GM21717 (cell line): ENCODE results near the gene NBAS.
"Not testable (repeated sequence)": the region's sequence is repeated elsewhere in the genome, so short reads cannot be mapped to it uniquely, and the experiment has no call there.

ENCODE experiments used
- ATAC-seq: cut with Tn5 transposase; IDR thresholded peaks from one replicate; pipeline ENCODE4 v1.9.1; 2021; ENCODE audit warnings: mild to moderate bottlenecking, moderate library complexity; ENCODE audit not compliant: unreplicated experiment

Gene NBAS

DNA sequence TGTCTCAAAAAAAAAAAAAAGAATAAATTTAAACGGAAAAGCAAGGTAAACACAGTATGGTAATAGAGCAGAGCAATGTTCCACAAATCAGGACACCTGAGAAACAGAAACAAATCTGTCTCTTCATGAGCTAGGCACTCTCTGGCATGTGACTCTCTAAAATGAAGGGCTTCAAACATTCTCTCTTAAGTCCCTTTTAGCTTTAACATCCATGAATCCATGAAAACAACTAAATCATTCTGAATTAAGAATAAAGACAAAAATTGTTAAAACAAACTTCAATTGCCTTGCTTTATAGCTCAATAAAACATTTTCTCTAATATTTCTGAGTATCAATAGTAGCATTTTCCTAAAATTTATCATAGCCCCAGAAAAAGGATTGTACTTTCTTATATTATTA, 132.1 kb downstream of the NBAS start:
- ATAC-seq, result no peak

DNA sequence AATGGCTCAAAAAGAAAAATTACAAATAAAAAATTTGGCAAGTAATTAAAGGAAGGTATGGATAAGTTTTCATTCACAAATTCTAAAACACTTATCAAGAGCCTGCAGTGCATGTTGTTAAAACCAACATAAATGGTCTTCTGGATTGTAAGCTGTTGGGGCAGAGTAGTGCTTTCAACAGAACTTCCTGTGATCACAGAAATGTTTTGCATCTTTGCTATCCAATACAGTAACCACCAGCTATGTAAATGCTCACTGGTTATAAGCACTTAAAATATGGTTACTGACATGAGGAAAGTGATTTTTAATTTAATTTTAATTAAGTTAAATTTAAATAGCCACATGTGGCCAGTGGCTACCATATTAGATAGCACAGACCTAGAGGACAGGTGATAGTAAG, 133.1 kb downstream of the NBAS start:
- ATAC-seq, result no peak

DNA sequence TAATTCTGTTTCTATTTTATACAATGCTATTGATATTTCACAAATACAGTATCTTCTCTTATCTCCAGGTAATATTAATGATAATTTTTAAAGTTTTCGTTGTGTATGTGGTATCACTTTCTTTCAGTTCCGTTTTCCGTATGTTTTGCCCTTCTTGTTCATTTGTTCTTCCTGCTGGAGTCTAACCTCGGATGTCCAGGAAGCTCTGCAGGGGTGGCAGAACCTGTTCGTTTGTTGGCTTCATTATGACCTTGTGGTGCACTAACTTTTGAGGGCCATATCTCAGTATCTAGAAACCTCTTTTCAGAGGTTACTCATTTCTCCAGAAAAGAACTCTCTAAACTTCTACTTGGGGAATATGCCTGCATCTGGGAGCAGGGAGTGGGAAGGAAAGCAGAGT, 134.5 kb downstream of the NBAS start:
- no peak for ATAC-seq

DNA sequence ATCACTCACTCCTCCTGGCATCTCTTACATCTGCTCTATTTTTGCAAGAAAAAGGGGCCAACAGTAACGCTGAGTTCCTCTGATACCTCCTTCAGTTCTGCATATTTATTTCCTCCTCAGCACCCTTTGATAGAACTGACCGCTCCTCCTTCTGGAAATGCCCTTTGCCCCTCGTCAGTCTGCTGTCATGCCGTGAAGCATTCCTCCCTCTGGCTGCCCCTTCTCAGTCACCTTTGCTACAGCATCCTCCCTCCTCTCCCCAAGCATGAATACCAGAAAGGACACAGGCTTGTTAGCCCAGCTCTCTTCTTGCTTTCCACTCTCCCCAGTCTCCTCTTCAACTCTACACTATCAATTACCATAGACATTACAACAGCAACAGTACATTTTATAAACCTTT, 135.4 kb downstream of the NBAS start:
- no peak for ATAC-seq

DNA sequence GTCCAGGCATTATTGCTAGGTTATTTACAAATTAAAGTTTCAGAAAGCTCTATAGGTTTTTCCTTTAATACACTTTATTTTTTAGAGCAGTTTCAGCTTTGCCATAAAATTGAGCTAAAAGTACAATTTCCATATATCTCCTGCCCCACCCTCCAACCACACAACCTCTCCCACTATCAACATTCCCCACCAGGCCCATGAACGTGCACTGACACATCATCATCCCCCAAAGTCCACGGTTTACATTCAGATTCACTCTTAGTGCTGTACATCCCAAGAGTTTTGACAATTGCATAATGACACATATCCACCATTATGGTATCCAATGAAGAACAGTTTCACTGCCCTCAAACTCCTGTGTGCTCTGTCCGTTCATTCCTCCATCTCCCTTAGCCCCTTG, 139.4 kb downstream of the NBAS start:
- ATAC-seq, result no peak

DNA sequence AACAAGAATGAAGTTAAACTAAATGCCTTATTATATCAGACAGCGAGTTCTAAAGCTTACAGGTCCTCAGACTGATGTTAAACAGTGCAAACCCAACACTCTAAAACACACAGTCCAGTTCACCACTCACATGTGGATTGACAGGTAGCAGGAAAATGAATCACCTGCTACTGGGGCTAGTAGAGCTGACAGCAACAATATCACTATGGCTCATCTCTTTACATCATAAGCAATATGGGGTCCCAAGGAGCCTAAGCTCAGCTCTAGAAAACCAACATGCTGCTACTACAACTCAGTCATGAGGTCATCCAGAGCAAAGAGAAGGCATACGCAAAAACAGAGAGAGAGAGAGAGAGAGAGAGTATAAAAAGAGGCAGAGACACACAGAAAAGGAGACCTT, 145.4 kb downstream of the NBAS start:
- no peak for ATAC-seq

DNA sequence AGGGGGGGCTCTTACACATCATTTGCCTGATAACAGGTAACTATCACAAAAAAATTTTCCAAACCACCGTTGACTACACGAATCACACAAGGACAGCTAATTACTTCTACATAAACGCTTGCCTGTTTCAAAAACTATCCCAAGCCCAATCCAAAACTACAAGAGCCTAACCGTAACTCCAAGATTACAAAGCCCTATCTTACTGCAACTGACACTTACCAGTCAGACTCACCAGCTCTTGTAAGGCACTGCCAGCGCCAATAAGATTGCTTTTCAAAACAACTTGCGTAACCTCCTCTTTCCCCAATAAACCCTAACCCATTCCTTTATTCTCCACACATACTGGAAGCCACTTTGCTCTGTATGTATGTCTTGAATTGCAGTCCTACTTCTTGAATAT, 148.4 kb downstream of the NBAS start:
- no peak for ATAC-seq

DNA sequence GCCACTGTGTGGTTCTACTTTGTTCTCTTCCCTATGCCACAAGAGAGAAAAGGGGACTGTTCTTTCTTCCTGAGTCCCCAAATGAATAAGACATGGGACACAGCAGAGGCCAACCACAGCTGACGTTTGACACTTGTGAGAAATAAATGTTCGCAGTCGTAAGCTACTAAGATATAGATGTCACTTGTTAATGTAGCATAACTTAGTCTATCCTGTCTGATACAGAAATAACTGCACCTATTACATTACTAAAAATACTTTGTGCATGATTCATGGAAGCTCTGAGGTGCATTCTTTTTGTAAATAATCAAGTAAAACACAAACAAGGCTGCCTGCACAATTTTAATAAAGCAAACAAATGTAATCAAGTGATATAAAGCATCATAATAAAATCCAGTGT, 148.8 kb downstream of the NBAS start:
- no peak for ATAC-seq

DNA sequence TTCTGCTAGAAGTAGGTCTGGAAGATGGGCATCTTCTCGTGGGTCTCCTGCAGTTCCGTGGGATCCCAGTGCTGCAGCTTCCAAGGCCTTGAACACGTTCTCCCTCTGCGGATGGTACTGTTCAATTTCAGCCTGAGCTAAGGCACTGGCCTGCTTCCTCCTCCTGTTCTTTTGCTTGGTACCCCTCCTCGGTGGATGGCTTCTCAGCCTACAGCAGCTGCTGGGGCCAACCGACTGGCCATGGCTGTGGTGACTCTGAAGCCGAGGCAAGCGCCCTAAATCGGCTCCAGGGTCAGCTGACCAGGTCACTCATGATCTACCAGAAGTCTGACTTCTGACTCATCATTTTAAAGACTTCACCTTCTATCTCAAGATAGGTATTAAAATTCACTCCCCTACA, 150.2 kb downstream of the NBAS start:
- ATAC-seq, result no peak

DNA sequence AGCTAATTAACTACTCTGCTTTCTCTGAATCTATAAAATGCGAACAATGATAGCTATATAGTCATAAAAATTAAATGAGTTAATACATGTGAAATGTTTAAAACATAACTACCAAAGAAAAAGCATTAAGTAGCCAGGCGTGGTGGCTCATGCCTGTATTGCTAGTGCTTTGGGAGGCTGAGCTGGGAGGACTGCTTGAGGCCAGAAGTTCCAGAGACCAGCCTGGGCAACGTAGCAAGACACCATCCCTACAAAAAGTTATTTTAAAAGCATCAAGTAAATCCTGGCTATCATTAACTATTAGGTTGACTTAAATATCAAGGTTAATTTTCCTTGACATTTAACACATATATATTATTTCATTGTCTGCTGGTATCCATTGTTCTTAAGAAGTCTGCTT, 152.4 kb downstream of the NBAS start:
- ATAC-seq, result no peak

DNA sequence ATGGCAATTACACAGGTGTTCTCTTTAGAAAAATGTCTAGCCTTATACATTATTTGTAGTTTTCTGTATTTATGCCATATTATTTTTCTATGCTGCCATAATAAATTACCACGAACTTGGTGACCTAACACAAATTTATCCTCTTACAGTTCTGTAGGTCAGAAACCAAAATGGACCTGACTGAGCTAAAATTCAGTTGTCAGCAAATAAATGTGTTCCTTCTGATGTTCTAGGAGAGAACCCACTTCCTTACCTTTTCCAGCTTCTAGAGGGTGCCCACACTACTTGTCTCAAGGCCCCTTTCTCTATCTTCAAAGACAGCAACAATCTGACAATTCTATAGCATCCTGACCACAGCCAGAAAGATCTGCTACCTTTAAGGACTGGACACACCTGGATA, 153.5 kb downstream of the NBAS start:
- no peak for ATAC-seq

DNA sequence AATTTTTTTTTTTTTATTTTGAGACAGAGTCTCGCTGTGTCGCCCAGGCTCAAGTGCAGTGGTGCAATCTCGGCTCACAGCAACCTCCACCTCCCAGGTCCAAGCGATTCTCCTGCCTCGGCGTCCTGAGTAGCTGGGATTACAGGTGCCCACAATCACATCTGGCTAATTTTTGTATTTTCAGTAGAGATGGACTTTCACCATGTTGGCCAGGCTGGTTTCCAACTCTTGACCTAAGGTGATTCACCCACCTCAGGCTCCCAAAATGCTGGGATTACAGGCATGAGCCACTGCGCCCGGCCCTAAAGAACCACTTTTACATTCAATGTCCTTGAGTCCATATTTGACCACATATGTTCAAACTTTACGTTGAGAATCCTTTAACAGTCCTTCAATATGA, 156.6 kb downstream of the NBAS start:
- not testable (repeated sequence) for ATAC-seq

DNA sequence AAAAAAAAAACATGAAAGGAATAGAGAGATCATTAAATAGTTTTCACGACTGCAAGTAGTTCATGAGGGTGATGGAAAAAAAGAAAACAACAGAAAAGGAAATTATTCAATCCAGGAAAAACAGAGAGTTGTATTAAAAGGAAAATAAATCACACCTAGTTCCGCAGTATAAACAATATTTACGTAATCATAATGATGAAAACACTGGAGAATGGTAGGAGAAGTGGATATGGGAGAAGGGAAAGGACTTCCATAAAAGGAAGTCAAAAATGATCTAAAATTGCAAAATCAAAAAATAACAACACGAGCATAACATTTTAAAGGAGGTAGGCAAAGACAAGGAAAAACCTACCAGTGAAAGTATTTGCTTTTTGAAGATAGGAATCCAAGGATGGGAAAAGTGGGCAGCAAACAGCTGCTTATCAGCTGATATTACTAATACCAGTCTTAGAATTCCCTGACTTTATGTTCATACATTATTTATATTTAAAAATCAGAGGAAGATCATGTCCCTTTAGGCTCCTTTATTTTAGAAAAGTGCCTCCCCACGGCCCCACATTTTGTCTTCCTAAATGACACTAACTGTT, 160.8 kb downstream of the NBAS start:
- no peak for ATAC-seq

DNA sequence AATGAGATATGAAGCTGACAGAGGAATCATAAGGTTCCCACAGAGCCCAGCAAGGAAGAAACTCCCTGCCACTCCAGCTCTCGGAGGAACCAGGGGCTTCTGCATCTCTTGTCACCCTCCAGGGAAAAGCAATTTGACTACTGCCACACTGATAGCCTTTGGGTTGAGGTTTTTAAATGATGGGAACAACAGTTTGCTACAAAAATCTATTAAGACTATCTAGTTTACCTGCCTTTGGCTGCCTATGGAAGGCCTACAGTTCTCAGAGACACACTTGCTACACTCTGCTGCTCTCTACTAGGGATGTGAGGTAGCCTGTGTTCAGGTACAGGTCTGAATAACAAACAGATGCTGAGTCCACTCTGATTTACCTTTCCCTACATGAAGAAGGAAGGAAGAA, 161.9 kb downstream of the NBAS start:
- no peak for ATAC-seq

DNA sequence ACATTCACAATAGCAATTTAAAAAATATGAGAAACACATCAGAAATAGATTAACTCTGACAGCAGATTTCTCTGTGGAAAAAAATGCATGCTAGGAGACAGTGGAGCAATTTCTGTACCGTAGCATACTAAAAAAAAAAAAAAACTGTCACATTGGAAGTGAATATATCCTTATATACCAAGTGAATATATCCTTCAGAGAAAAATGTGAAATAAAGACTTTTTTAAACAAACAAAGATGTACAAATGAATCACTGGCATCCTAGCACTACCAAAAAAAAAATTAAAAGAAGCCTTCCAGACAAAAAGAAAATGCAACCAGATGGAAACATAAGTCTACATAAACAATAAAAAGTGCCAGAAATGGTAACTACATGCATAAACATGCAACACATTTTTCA, 169.4 kb downstream of the NBAS start:
- ATAC-seq, result no peak

DNA sequence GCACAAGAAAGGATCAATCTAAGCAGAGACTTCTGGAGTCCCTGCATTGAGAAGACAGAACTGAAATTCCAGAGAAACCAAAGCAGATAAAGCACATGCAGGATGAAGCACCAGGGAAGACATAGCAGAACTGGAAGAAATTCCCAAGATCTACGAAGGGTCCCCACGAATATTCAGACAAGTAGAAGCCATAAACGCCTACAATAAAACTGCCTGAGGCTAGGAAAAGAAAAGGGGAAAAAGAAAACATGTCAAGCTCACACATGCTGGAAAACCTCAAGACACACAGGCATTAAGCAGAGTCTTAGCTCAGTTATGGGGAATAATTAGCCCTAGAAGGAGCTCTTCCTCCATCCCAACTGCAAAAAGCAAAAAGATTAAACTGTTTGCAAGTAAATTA, 171.2 kb downstream of the NBAS start:
- ATAC-seq, result no peak

DNA sequence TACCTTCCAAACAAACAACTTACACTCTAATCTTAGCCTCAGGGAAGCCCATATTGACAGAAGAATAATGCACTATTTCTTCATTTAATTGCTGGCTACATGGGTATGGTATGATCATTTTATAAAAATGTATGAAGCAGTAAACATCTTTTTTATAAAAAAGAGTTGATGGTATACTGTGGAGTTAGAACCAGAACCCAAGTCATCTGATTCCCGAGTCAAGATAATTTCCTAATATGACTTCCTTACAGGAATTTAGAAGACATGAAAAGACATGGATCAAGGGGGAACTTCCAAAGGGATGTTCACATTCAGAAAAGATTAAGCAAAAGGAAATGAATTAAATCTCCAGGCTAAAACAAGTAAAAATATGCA, 171.8 kb downstream of the NBAS start:
- no peak for ATAC-seq

DNA sequence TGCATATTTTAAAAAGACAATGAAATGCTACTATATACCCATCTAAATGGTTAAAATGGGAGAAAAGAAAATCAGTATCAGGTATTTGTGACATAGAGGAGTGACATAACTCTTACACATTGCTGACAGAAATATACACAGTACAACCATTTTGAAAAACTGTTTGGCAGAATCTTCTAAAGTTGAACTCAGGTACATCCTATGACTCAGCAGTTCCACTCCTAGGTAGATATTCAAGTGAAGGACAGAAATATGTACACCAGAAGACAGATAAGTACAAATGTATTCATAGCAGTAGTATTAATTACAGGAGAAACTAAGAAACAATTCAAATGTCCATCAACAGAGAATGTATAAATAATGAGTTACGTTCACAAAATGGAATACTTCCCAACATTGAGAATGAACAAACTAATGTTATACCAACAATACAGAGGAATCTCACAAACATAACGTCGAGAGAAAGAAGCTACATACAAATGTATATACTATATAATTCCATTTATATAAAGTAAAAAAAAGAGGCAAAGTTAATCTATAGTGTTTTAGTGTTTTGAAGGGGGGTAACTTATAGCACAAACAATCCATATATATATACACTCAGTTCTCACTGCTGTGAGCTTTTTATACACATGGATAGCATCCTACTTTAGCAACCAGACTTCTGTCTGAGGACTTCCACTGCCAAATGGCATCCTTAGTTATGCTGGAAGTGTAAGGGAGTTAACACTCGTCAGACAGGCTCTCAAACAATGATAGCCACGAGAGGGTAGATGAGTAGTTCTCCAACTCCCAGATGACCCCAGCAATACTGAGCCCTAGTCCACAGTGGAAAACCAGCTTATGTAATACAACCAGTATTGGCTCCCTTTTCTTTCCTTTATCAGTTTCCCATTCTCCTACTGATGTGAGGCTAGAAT, 172.5 kb downstream of the NBAS start:
- ATAC-seq, result no peak

DNA sequence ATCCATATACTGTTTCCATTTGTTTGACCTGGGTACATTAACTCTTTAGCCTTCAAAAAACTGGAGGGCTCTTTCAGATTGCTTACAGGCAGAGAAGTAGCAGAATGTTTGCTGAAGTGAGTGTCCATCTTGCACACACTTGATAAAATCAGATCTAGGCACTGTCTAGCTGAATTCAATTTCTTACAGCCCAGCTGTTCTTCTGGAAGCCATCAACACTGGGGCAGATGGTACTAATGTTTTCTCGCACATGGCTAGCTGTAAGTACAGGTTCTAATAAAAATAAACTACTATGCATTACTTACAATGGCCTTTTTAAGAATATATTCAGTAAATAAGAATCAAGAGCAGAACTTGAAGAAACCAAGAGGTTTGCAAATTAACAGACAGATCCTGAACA, 175.9 kb downstream of the NBAS start:
- ATAC-seq, result no peak

DNA sequence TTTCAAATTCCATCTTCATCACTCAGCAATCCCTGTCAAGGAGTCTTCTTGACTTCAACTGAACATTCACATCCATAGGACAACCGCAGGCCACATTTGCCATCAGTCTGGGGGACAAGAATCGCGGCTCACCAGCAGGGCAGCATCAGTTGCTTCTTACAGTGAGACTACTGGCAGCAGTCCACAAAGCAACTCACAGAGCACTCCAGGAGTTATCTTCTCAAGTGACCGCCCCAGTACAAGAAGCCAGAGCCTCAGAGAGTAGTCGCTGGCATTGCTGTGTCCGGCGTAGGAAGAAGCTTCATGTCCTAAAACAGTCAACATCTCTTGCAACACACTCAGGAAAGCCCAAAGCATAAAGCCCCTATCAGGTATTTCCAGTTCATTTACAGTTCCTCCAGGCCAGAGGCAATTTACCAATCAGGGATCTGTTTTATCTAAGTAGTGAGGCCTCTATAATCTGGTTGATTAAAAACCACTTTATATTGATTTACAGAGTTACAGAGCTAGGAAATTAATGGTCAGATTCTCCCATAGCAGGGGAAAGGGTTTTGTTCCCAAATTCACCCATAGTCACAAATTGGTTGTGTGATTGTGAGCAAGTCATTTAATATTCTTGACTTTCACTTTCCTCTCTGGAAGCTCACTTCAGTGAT, 177.3 kb downstream of the NBAS start:
- no peak for ATAC-seq

DNA sequence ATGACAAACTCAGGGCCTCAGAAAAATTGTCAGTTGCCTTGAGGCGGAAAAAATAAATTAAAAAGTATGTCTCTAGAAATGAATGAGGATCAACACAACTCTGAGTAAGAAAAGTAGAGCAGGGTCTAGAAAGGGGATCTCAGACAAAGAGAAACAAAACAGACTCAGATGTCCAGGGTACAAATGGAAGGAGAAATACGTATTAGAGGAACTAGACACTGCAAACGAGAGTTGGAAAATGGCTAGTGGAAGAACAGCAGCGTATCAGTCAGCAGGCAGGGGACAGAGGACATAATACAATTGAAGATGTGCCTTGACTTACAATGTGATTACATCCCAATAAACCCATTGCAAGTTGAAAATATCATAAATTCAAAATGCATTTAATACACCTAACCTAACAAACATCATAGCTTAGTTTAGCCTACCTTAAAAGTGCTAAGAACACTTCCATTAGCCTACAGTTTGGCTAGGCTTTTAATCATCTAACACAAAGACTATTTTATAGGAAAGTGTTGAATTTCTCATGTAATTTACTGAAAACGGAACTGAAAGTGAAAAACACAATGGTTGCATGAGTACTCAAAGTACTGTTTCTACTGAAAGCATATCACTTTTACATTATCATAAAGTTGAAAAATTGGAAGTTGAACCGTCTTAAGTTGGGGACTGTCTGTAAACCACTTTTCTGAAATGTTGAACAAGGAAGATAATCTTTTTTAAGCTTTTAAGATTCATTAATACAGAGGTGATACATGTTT, 182.8 kb downstream of the NBAS start:
- ATAC-seq, result peak; percentile 80
